ENCODE data around the gene POLDIP2.
A peak's percentile ranks its signal among the peaks of the same experiment; 100 is the strongest.

Gene POLDIP2

GRCh38 chr17:28388106-28388505 is 30.8 kb upstream of the POLDIP2 start:
- DNase-seq: no peak

DNA sequence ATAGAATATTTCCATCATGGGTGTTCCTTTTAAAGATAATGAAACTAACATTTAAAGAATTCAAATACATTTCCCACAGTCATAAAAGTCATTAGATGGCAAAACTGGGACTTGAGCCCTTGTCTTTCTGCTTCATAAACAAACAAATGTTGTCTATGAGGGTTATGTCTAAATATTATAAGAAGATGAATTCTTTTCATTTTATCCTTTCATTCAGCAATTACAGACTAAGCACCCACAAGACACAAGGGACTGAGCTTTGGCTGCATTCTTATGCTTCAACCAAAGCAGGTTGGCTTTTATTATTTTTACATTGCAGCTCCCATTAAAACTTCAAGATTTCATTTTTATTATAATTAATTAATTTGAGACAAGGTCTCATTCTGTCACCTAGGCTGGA is 29.1 kb upstream of the POLDIP2 start:
- DNase-seq: no peak

GRCh38 chr17:28385406-28385805 is 28.1 kb upstream of the POLDIP2 start:
- no peak for DNase-seq

DNA sequence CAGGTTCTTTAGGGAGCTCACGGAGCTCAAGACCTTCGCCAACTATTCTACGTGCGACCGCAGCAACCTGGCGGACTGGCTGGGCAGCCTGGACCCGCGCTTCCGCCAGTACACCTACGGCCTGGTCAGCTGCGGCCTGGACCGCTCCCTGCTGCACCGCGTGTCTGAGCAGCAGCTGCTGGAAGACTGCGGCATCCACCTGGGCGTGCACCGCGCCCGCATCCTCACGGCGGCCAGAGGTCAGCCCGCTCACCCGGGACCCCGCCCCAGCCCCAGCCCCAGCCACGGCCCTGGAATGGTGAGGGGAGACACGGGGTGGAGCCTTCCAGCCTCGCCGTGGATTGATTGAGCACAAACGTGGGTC is 27.7 kb upstream of the POLDIP2 start:
- DNase-seq: no peak

GRCh38 chr17:28384281-28385036 is 27.1 kb upstream of the POLDIP2 start:
- no peak for DNase-seq

GRCh38 chr17:28381141-28381825 is 24.0 kb upstream of the POLDIP2 start:
- DNase-seq: no peak

- no peak for DNase-seq
These were observed 22.8 kb upstream of the POLDIP2 start for GRCh38 chr17:28379814-28380801.

DNA sequence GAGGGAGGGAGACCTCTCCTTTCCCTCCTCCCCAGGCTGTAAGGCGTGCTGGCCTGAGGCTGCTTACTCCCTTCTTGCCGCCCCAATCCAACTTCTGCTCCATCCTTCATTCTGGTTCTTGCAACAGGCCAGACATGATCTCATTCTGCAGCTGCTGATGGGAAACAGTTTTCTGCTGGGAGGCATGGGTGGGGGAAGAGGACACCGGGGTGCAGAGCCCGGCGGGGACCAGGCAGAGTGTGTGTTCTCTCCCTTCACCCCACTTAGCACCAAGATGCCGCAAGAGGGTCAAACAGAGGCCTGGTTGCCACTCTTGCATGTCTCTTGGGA is 15.6 kb upstream of the POLDIP2 start:
- no peak for DNase-seq

GRCh38 chr17:28372203-28372944 is 15.0 kb upstream of the POLDIP2 start:
- no peak for DNase-seq

GRCh38 chr17:28371245-28372202 is 14.2 kb upstream of the POLDIP2 start, which contains the start of gene SARM1:
Gene SARM1 (plus strand): TSS chr17:28371694. CDS start chr17:28372033, 339 bp downstream.
- DNase-seq: peak; percentile 94

DNA sequence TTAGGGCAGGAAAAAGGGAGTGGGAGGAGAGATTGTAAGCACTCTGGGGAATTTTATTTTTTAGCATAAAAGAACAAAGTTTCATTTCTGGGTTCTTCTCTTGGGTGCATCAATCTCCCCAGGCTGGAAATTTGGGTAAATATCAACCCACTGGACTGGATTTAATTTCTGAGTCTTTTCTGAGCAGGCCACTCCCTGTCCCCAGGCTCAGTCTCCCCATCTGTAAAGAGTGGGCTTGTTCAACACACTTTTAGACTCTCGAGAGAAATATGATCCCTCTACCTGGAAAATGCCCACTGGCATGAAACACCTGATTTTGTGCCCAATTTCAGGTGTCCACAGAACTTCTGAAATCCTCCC is 13.4 kb upstream of the POLDIP2 start:
- no peak for DNase-seq

DNA sequence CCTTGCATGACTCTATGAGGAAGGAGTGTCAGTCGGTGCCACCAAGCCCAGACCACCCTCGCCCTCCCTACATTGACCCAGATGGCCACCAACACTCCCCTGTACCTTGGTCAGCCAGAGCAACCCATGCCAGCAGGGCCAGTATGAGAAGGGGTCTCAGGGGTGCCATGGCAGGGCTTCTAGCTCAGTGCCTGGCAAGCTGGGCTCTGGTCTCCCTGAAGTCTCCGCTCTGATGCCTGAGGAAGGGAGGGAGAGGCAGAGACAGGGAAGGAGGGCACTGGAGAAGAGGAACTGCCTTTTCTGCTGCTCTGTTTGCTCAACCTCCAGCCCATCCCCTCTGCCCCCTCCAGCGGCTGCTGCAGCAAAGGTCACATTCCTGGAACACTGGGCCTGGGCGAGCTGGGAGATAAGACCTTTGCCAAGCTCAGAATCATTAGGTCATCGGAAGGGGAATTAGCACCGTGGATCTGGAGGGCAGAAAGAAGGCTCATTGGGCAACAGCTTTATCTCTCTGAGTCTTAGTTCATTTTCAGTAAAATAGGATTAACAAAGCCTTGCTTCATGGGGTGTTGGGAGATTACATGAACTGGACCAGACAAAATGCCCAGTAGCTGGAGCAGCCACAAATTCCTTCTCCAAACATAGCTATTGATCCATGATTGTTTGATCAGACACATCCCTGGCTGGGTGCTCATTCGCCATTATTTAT is 12.9 kb upstream of the POLDIP2 start, which contains the start of gene VTN:
Gene VTN, minus strand, starts transcription at position 273 of the 709 bp plus-strand sequence. Its CDS starts 104 bp downstream, at position 169.
- peak; percentile 26 for DNase-seq

DNA sequence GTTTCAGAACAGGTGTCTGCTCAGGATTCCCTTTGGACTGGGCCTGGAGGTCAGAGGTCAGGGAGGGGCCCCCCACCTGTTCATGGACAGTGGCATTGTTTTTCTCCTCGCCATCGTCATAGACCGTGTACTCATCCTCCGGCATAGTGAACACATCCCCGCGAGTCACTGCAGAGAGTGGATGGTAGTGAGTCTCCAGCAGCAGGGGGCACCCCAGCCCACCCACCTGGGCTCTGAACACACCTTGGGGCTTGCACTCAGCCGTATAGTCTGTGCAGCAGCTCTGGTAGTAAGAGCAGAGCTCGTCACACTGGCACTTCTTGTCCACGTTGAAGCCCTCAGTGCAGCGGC is 12.3 kb upstream of the POLDIP2 start:
- no peak for DNase-seq

GRCh38 chr17:28368915-28369683 is 11.8 kb upstream of the POLDIP2 start:
- DNase-seq: no peak

- no peak for DNase-seq
These were observed 11.0 kb upstream of the POLDIP2 start for GRCh38 chr17:28368306-28368831.

DNA sequence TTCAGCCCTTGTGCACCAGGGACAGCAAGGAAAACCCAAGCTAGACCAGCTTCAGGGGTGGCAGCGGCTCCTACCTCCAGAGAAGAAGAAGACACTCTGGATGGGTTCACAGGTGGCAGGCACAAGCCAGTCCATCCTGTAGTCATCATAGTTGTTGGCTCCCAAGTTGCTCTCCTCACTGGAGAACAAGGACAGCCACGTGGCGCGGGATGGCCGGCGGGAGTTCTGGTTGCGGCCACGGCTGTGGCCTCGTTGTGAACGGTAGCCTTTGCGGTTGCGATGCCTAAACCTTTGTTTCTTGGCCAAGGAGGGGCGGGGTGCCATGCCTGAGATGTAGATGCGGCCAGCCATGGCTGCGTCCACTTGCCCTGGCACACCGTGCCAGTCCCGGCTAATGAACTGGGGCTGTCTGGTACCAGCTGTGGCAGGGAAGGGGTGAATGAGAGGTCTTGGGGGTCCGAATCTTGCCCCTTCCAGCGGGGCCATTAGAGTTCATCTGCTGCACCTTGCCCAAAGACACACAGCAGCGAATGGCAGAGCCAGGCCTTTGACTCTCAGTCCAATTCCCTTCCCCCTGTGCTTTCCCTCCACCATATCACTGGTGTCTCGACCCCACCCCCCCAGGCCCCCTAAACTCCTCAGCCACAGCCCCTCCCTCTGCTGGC is 10.4 kb upstream of the POLDIP2 start:
- DNase-seq: no peak

DNA sequence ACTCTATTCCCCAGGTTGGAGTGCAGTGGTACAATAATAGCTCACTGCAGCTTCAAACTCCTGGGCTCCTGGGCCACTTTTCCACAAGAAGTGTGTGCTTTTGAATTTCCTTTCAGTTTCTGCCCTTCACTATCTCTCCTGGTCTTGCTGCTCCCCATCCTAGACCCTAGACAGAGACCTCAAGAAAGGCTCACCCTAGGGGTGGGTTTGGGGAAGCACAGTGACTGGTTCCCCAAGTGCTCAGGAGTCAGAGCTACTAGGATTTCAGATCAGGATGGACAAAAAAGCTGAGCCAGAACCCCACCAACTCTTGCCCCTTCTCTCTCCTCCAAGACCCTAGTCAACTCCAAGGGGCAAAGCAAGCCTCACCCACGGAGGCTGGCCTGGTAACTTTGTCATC is 9.3 kb upstream of the POLDIP2 start:
- no peak for DNase-seq

DNA sequence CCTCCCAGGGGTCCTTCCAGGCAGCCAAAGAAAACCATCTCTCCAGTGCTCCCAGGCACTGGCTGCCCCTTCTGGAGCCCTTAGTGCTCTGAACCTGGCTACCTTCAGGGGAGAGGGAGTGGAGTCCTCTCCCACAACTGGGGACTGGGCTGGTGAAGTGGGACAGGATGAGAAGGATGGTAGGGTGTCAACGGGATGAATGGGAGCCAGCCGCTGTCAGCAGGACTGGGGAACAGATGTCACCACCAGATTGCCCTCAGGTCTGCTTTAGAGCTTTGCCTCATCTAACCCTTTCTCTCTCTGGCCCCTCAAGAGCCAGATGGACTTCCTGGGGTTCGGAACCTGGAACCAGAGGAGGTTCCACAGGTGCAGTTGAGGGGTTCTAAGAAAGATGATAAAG is 8.2 kb upstream of the POLDIP2 start:
- DNase-seq: no peak

GRCh38 chr17:28364665-28365363 is 7.5 kb upstream of the POLDIP2 start, which contains the start of gene SEBOX:
Gene SEBOX (minus strand): TSS chr17:28365199. CDS start chr17:28365151, 48 bp downstream.
- no peak for DNase-seq
